Small intestine (tissue), 7 donors: Measurements from ENCODE around the gene SAPCD2. TPM values are rescaled to one million over a fixed set of nuclear protein-coding genes. Genes with fewer than 3 reads are reported as not detected.

Experiments used
- DNase-seq, 2 donors: peaks; one replicate each; pipeline versions ENCODE4 v3.0.0 to v3.0.0-alpha.2; 2013
- FAIRE-seq: peaks from 2 replicates; lab custom pipeline; 2012; peaks lifted over from hg19 to GRCh38; lab: Jason Lieb, UNC
- H3K27ac ChIP-seq, 3 donors: one replicate each; pipeline ENCODE4 v1.5.1; 2013; ENCODE audit warnings: low read length in 2 of 3, mild to moderate bottlenecking in 2 of 3, control low read depth in 1 of 3, inconsistent platforms in 1 of 3, low read depth in 1 of 3, moderate library complexity in 1 of 3
- H3K27me3 ChIP-seq, 3 donors: one replicate each; pipeline ENCODE4 v1.6.1; 2013; ENCODE audit warnings: low read length in 3 of 3, inconsistent platforms in 1 of 3; ENCODE audit not compliant: control insufficient read depth in 3 of 3, insufficient read depth in 3 of 3
- H3K36me3 ChIP-seq, 3 donors: one replicate each; pipeline ENCODE4 v1.6.1; 2013; ENCODE audit warnings: low read length in 3 of 3, inconsistent platforms in 1 of 3, low read depth in 1 of 3, mild to moderate bottlenecking in 1 of 3, moderate library complexity in 1 of 3; ENCODE audit not compliant: control insufficient read depth in 3 of 3, insufficient read depth in 2 of 3
- H3K4me1 ChIP-seq, 3 donors: one replicate each; pipeline ENCODE4 v1.6.1; 2013; ENCODE audit warnings: low read length in 2 of 3, inconsistent platforms in 1 of 3, low read depth in 1 of 3, mild to moderate bottlenecking in 1 of 3, moderate library complexity in 1 of 3; ENCODE audit not compliant: control insufficient read depth in 3 of 3, insufficient read depth in 2 of 3
- H3K4me3 ChIP-seq, 3 donors: one replicate each; pipeline ENCODE4 v1.5.1; 2013; ENCODE audit warnings: low read length in 3 of 3, control low read depth in 1 of 3, inconsistent platforms in 1 of 3, low read depth in 1 of 3, mild to moderate bottlenecking in 1 of 3, moderate library complexity in 1 of 3
- H3K9me3 ChIP-seq, 2 donors: one replicate each; pipeline ENCODE4 v1.6.1; 2013; ENCODE audit warnings: low read depth in 1 of 2, low read length in 1 of 2; ENCODE audit not compliant: control insufficient read depth in 2 of 2, insufficient read depth in 1 of 2
- WGBS, 3 donors: extraction: QIAGEN DNeasy Blood & Tissue Kit; methylation state at CpG; one replicate each; pipeline ENCODE4 v1.1.7; 2013; 5-methylcytosine and 5-hydroxymethylcytosine counted together
- polyA plus RNA-seq, 4 donors: library from polyadenylated mRNA; stranded (reverse) in 3 of 4; unstranded in 1 of 4; fragments of 200-250 nt in 3 of 4; fragments of 120-200 nt in 1 of 4; gene quantifications; one replicate each; pipeline versions ENCODE4 v1.2.1 to v1.2.3, GENCODE V29; 2013
- donor health status: healthy with polysubstance abuse.
- donor health status: control.
- donor health status: control.
- donor health status: Bipolar disorder and iron deficiency.
- donor health status: healthy.

Gene SAPCD2
- polyA plus RNA-seq, 4 donors, result 0.81 to 22.2 (median 7.0) TPM

GRCh38 chr9:137086531-137087408, 16.4 kb upstream of the SAPCD2 start, which contains the start of gene MAN1B1:
TSS of gene MAN1B1 (plus strand) at chr9:137086985. CDS start at chr9:137087000, 15 bp downstream.
- 0% methylated on average over 92 to 101 of the region's 101 CpGs for WGBS, 3 donors
- H3K27ac ChIP-seq, result peak within 1 kb of the TSS; percentile 69 to 99 (median 94)
- H3K36me3 ChIP-seq, result peaks cover 0 to 43% (median 3%) of the 10 kb centered on the region in 3 donors
- H3K9me3 ChIP-seq, result no peaks in the 10 kb centered on the region
- peaks cover 0 to 18% (median 10%) of the 10 kb centered on the region in 3 donors for H3K4me1 ChIP-seq
- peak within 1 kb of the TSS; percentile 52 to 82 (median 61) for H3K4me3 ChIP-seq
- peak; percentile 99 to 100 for DNase-seq
- no peak for FAIRE-seq
- H3K27me3 ChIP-seq, result no peaks in the 10 kb centered on the region

- Histone ChIP-seq H3K4me1 (peaks cover 0 to 18% (median 10%) of the 10 kb centered on the region in 3 donors), H3K9me3 (no peaks in the 10 kb centered on the region), H3K4me3 (peak overlapping the region; percentile 52 to 82 (median 61)), H3K27me3 (no peaks in the 10 kb centered on the region), H3K27ac (peak overlapping the region; percentile 69 to 99 (median 94)), H3K36me3 (peaks cover 0 to 45% (median under 1%) of the 10 kb centered on the region in 3 donors)
- WGBS, 3 donors, result 1% methylated on average over 44 to 58 of the region's 58 CpGs
- DNase-seq (peak; percentile 40 to 72), FAIRE-seq (no peak)
These were observed 15.7 kb upstream of the SAPCD2 start for GRCh38 chr9:137085920-137086530.

- Histone ChIP-seq H3K4me1 (peaks cover 0 to 18% (median 10%) of the 10 kb centered on the region in 3 donors), H3K27me3 (peaks cover 0 to 8% (median 0%) of the 10 kb centered on the region in 3 donors), H3K4me3 (no peak overlapping the region), H3K27ac (no peak overlapping the region), H3K36me3 (peaks cover 0 to 48% (median 0%) of the 10 kb centered on the region in 3 donors), H3K9me3 (no peaks in the 10 kb centered on the region)
- WGBS, 3 donors, result 66 to 87% (median 78%) methylated on average over 9 of the region's 9 CpGs
- DNase-seq, result no peak
- FAIRE-seq, result no peak
These were observed 14.2 kb upstream of the SAPCD2 start for GRCh38 chr9:137084526-137084925.

GRCh38 chr9:137083394-137084004, 13.1 kb upstream of the SAPCD2 start:
- no peak for FAIRE-seq

GRCh38 chr9:137082925-137083290, 12.6 kb upstream of the SAPCD2 start:
- Histone ChIP-seq H3K9me3 (no peaks in the 10 kb centered on the region), H3K27me3 (peaks cover 0 to 24% (median 0%) of the 10 kb centered on the region in 3 donors), H3K27ac (peak overlapping the region in 1 of 3 donors; percentile 67), H3K4me1 (peaks cover 0 to 32% (median 14%) of the 10 kb centered on the region in 3 donors), H3K4me3 (no peak overlapping the region), H3K36me3 (peaks cover 0 to 56% (median 0%) of the 10 kb centered on the region in 3 donors)
- FAIRE-seq (no peak), DNase-seq (no peak)
- 83 to 88% (median 86%) methylated on average over 8 of the region's 8 CpGs for WGBS, 3 donors

More at GRCh38 chr9:137083394-137084004, 13.1 kb upstream of the SAPCD2 start:
- H3K27ac ChIP-seq, result peak overlapping the region in 1 of 3 donors; percentile 67
- H3K27me3 ChIP-seq, result peaks cover 0 to 18% (median 0%) of the 10 kb centered on the region in 3 donors
- DNase-seq, result peak in 1 of 2 donors; percentile 63
- no peaks in the 10 kb centered on the region for H3K9me3 ChIP-seq
- WGBS, 3 donors, result 35 to 56% (median 54%) methylated on average over 12 of the region's 12 CpGs
- H3K36me3 ChIP-seq, result peaks cover 0 to 53% (median 0%) of the 10 kb centered on the region in 3 donors
- H3K4me1 ChIP-seq, result peaks cover 0 to 27% (median 10%) of the 10 kb centered on the region in 3 donors
- no peak overlapping the region for H3K4me3 ChIP-seq

- Histone ChIP-seq H3K4me3 (no peak overlapping the region), H3K36me3 (peaks cover 0 to 56% (median 0%) of the 10 kb centered on the region in 3 donors), H3K27me3 (peaks cover 0 to 26% (median 0%) of the 10 kb centered on the region in 3 donors), H3K9me3 (no peaks in the 10 kb centered on the region), H3K4me1 (peaks cover 0 to 27% (median 9%) of the 10 kb centered on the region in 3 donors), H3K27ac (no peak overlapping the region)
- no peak for FAIRE-seq
- no peak for DNase-seq
- 90 to 93% (median 90%) methylated on average over 13 to 16 of the region's 16 CpGs for WGBS, 3 donors
These were observed 12.0 kb upstream of the SAPCD2 start for GRCh38 chr9:137082222-137082924.

GRCh38 chr9:137080260-137081122, 10.1 kb upstream of the SAPCD2 start:
- Histone ChIP-seq H3K4me1 (peaks cover 2 to 26% (median 9%) of the 10 kb centered on the region in 3 donors), H3K9me3 (no peaks in the 10 kb centered on the region), H3K27me3 (peaks cover 0 to 30% (median 0%) of the 10 kb centered on the region in 3 donors), H3K36me3 (peaks cover 0 to 57% (median 0%) of the 10 kb centered on the region in 3 donors), H3K27ac (no peak overlapping the region), H3K4me3 (no peak overlapping the region)
- no peak for FAIRE-seq
- no peak for DNase-seq
- WGBS, 3 donors, result 91 to 96% (median 94%) methylated on average over 24 of the region's 24 CpGs
